Measurements from ENCODE around the gene ARHGAP44. TPM values are rescaled to one million over a fixed set of nuclear protein-coding genes. Genes with fewer than 3 reads are reported as not detected.

The ARHGAP44 gene
- total and polyA plus RNA-seq, 2 of the 4 experiments (the other 2 are of a cell fraction), result 0.54 to 1.0 TPM

DNA sequence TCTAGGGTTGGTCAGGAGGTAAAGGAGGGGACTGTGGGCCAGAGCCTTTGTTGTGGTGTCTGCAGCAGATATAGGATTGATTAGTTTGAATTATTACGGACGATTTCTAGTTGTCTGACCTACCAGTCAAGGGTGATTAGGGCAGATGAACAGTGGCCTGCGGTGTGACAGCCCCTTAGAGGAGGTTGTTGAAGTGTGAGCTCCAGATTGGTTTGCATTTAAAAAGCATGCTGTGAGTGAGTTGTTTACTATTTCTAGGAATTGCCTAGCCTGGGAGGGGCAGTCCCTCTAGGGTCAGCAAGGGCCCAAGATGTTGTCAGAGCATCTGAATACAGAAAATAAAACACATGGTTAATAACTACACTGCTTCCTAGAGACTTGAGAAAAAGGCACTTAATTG, 108.8 kb downstream of the ARHGAP44 start:
- ATAC-seq (ENCODE audit: low read depth) (no peak), DNase-seq (no peak)
- TF ChIP-seq, protein P1, sequence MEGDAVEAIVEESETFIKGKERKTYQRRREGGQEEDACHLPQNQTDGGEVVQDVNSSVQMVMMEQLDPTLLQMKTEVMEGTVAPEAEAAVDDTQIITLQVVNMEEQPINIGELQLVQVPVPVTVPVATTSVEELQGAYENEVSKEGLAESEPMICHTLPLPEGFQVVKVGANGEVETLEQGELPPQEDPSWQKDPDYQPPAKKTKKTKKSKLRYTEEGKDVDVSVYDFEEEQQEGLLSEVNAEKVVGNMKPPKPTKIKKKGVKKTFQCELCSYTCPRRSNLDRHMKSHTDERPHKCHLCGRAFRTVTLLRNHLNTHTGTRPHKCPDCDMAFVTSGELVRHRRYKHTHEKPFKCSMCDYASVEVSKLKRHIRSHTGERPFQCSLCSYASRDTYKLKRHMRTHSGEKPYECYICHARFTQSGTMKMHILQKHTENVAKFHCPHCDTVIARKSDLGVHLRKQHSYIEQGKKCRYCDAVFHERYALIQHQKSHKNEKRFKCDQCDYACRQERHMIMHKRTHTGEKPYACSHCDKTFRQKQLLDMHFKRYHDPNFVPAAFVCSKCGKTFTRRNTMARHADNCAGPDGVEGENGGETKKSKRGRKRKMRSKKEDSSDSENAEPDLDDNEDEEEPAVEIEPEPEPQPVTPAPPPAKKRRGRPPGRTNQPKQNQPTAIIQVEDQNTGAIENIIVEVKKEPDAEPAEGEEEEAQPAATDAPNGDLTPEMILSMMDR (conservative IDR thresholded peaks at IDR 0.05; ENCODE audit: low read depth, low read length), result no peak
- TF ChIP-seq MAZ (IDR thresholded peaks at IDR 0.05; ENCODE audit: borderline replicate concordance, low read depth, low read length), result no peak
- no peak for TF ChIP-seq NFE2L2 (IDR thresholded peaks at IDR 0.05; ENCODE audit: low read depth, low read length)
- TF ChIP-seq MAFK (IDR thresholded peaks at IDR 0.05; ENCODE audit: low read depth, low read length), result no peak
- TF ChIP-seq ELK1 (IDR thresholded peaks at IDR 0.05; ENCODE audit: borderline replicate concordance, low read depth, low read length), result no peak
- TF ChIP-seq MXI1 (IDR thresholded peaks at IDR 0.05; ENCODE audit: borderline replicate concordance, low read depth, low read length), result no peak
- no peak for TF ChIP-seq RCOR1 (IDR thresholded peaks at IDR 0.05; ENCODE audit: insufficient replicate concordance, low read length)
- no peak for TF ChIP-seq BHLHE40 (IDR thresholded peaks at IDR 0.05; ENCODE audit: low read depth, low read length)
- TF ChIP-seq SMC3 (IDR thresholded peaks at IDR 0.05; ENCODE audit: low read depth, low read length), result no peak
- TF ChIP-seq RFX5 (IDR thresholded peaks at IDR 0.05; ENCODE audit: low read depth, low read length), result no peak
- no peak for TF ChIP-seq CEBPB (IDR thresholded peaks at IDR 0.05; ENCODE audit: low read depth, low read length)
- no peak for TF ChIP-seq RAD21 (IDR thresholded peaks at IDR 0.05; ENCODE audit: low read length)
- no peak for TF ChIP-seq CHD1 (IDR thresholded peaks at IDR 0.05; ENCODE audit: low read depth, low read length)
- TF ChIP-seq POLR2A (IDR thresholded peaks at IDR 0.05; ENCODE audit: low read depth, low read length), result no peak
- no peak for TF ChIP-seq FOS (IDR thresholded peaks at IDR 0.05; ENCODE audit: low read depth, low read length)
- no peak for TF ChIP-seq USF2 (IDR thresholded peaks at IDR 0.05; ENCODE audit: low read depth, low read length)
- no peaks in the 10 kb centered on the region for H3K9me1 ChIP-seq (ENCODE audit: insufficient read depth, low read length)
- H3K4me1 ChIP-seq (ENCODE audit: control insufficient read depth, insufficient read depth, low read length), result peaks cover 5% of the 10 kb centered on the region; the same call in 1 of the 2 replicates
- H3K4me2 ChIP-seq (ENCODE audit: low read depth, low read length), result no peak overlapping the region
- dilution Hi-C loops (cut with HindIII; ENCODE audit: low sequenced_read_pairs, unreplicated experiment) (no loop called here), in situ Hi-C loops (cut with MboI; ENCODE audit: low sequenced_read_pairs) (no loop called here), intact Hi-C loops (cut with micrococcal nuclease) (no loop called here)
- WGBS, 2 experiments (ENCODE audit: extremely low coverage in 2 of 2, insufficient read length in 1 of 2), result 67% methylated on average over 2 of the region's 3 CpGs; no CpG with 5 or more reads in 1 of the 2 experiments
- no peaks in the 10 kb centered on the region; the same call in 1 of the 2 replicates for H3K9me3 ChIP-seq (ENCODE audit: control insufficient read depth, insufficient read depth, low read length)
- H3K18ac ChIP-seq (ENCODE audit: low read depth, low read length), result no peak overlapping the region
- no peak overlapping the region for H4K5ac ChIP-seq (ENCODE audit: low read depth, low read length)
- H3K4me3 ChIP-seq (ENCODE audit: insufficient read depth, low read depth, low read length), result no peak overlapping the region
- no TSS peak for BruUV-seq (replicated peaks)
- H2AFZ ChIP-seq (replicated peaks; ENCODE audit: low read length, poor library complexity), result no peak overlapping the region
- H3K56ac ChIP-seq (ENCODE audit: extremely low read depth, insufficient read depth, low read length), result no peak overlapping the region
- H3K9ac ChIP-seq (ENCODE audit: low read depth, low read length), result no peak overlapping the region
- H3K27ac ChIP-seq (ENCODE audit: insufficient read depth, low read length), result no peak overlapping the region
- no peak overlapping the region for H2BK120ac ChIP-seq (ENCODE audit: low read depth, low read length)
- H3K14ac ChIP-seq (replicated peaks; ENCODE audit: low read depth, low read length), result no peak overlapping the region
- POLR2A ChIA-PET (ENCODE audit: unreplicated experiment), result no interaction called here
- no peak overlapping the region for H2BK20ac ChIP-seq (ENCODE audit: low read depth, low read length)
- H2BK5ac ChIP-seq (ENCODE audit: low read depth, low read length, poor library complexity, severe bottlenecking), result no peak overlapping the region
- no peak overlapping the region for H4K8ac ChIP-seq (ENCODE audit: low read depth in 2 of 2, low read length in 2 of 2)
- peaks cover 6% of the 10 kb centered on the region for H3K27me3 ChIP-seq (ENCODE audit: control insufficient read depth, insufficient read depth, low read length)
- no peaks in the 10 kb centered on the region for H4K20me1 ChIP-seq (ENCODE audit: insufficient read depth, low read length)
- H2BK15ac ChIP-seq (ENCODE audit: low read depth, low read length), result no peak overlapping the region
- H2AK9ac ChIP-seq (replicated peaks; ENCODE audit: low read depth, low read length, poor library complexity), result no peak overlapping the region
- H4K91ac ChIP-seq (ENCODE audit: insufficient read depth, low read depth, low read length), result no peak overlapping the region
- no peaks in the 10 kb centered on the region for H3K79me1 ChIP-seq (ENCODE audit: low read depth in 1 of 2, low read length in 2 of 2)
- H2AK5ac ChIP-seq (ENCODE audit: low read depth, low read length), result no peak overlapping the region
- CTCF ChIA-PET, result no interaction called here
- H3K23ac ChIP-seq (ENCODE audit: low read depth, low read length), result no peak overlapping the region
- H3K4ac ChIP-seq (ENCODE audit: low read depth, low read length), result no peak overlapping the region
- H3K36me3 ChIP-seq (ENCODE audit: control insufficient read depth, insufficient read depth, low read length), result no peaks in the 10 kb centered on the region

Measured in IMR-90 (cell line).